Endothelial cell of umbilical vein (primary cell): ENCODE measurements around the gene ZNF470. TPM values are rescaled to one million over a fixed set of nuclear protein-coding genes. Genes with fewer than 3 reads are reported as not detected.

Experiments
- BruUV-seq: library from RNA; stranded (reverse); fragments of 400-500 nt; replicated peaks from 2 replicates; lab custom pipeline; 2021; lab: Mats Ljungman, UMichigan
- CTCF ChIA-PET: fragments of 300-600, 350-600 bp; sonication (Branson Sonifier 250); formaldehyde crosslinking; loops from one replicate; lab custom pipeline; 2021; ENCODE audit warnings: antibody characterized with exemption, inconsistent platforms; lab: Charles Lee
- POLR2A ChIA-PET: fragments of 300-600, 350-600 bp; sonication (Branson Sonifier 250); formaldehyde crosslinking; loops from one replicate; lab custom pipeline; 2021; ENCODE audit warnings: antibody characterized with exemption, inconsistent platforms; lab: Charles Lee
- DNase-seq: peaks from one replicate; pipeline ENCODE4 v3.0.0-alpha.2; 2011; ENCODE audit warnings: low read depth, low spot score
- FAIRE-seq: peaks from 2 replicates; lab custom pipeline; 2011; peaks lifted over from hg19 to GRCh38; lab: Jason Lieb, UNC
- H2AFZ ChIP-seq: 2 replicates; pipeline ENCODE4 v1.6.0; 2012; ENCODE audit warnings: low read depth, low read length, control low read depth, inconsistent platforms
- H3K27ac ChIP-seq: 2 replicates; pipeline ENCODE4 v1.5.1; 2011; ENCODE audit warnings: low read depth, mild to moderate bottlenecking, control low read depth, low read length, moderate library complexity; ENCODE audit not compliant: insufficient read depth
- H3K27me3 ChIP-seq, 2 experiments: 2 replicates each; pipeline versions ENCODE4 v1.6.0 to v1.6.1; 2011; ENCODE audit warnings: low read length in 2 of 2, mixed read lengths in 1 of 2; ENCODE audit not compliant: control insufficient read depth in 2 of 2, insufficient read depth in 2 of 2
- H3K36me3 ChIP-seq, 2 experiments: 2 replicates in 1 of 2; 3 replicates in 1 of 2; pipeline ENCODE4 v1.5.1; 2011; ENCODE audit warnings: low read length in 2 of 2, mild to moderate bottlenecking in 1 of 2, moderate library complexity in 1 of 2; ENCODE audit not compliant: control insufficient read depth in 2 of 2, insufficient read depth in 2 of 2; ENCODE audit errors: extremely low read depth in 1 of 2
- H3K4me1 ChIP-seq: 3 replicates; pipeline ENCODE4 v1.5.1; 2011; ENCODE audit warnings: mild to moderate bottlenecking, low read length; ENCODE audit not compliant: control insufficient read depth, insufficient read depth; ENCODE audit errors: extremely low read depth
- H3K4me2 ChIP-seq: 2 replicates; pipeline ENCODE4 v1.6.1; 2011; ENCODE audit warnings: low read length, control low read depth, mixed read lengths; ENCODE audit not compliant: insufficient read depth
- H3K4me3 ChIP-seq, 3 experiments: fragments of 200-600 bp in 1 of 3; sonication (generic), shearing (Covaris generic) in 1 of 3; replicated peaks in 1 of 3; 2 replicates each; pipeline ENCODE4 v1.5.1; 2011 to 2016; ENCODE audit warnings: control low read depth in 3 of 3, low read length in 3 of 3, mild to moderate bottlenecking in 2 of 3, inconsistent platforms in 1 of 3, low read depth in 1 of 3, moderate library complexity in 1 of 3; ENCODE audit not compliant: insufficient read depth in 1 of 3
- H3K79me2 ChIP-seq: 2 replicates; pipeline ENCODE4 v1.6.0; 2012; ENCODE audit warnings: low read length, inconsistent platforms; ENCODE audit not compliant: control insufficient read depth, insufficient read depth
- H3K9ac ChIP-seq: replicated peaks from 2 replicates; pipeline ENCODE3; 2011; ENCODE audit warnings: low read length, control low read depth; ENCODE audit not compliant: insufficient read depth; ENCODE audit errors: extremely low read depth
- H3K9me1 ChIP-seq: replicated peaks from 3 replicates; pipeline ENCODE4 v1.6.0; 2011; ENCODE audit warnings: mild to moderate bottlenecking, low read length; ENCODE audit not compliant: control insufficient read depth, insufficient read depth; ENCODE audit errors: extremely low read depth
- H3K9me3 ChIP-seq: replicated peaks from 2 replicates; pipeline ENCODE4 v1.5.1; 2012; ENCODE audit warnings: low read length, inconsistent platforms; ENCODE audit not compliant: control insufficient read depth, insufficient read depth
- H4K20me1 ChIP-seq: replicated peaks from 2 replicates; pipeline ENCODE3; 2011; ENCODE audit warnings: mild to moderate bottlenecking, low read length; ENCODE audit not compliant: control insufficient read depth, insufficient read depth; ENCODE audit errors: extremely low read depth
- CTCF ChIP-seq, 2 donors: IDR thresholded peaks; 1 replicate in 1 of 2; 2 replicates in 1 of 2; pipeline ENCODE4 v1.5.1; 2011; ENCODE audit warnings: low read length in 2 of 2, mild to moderate bottlenecking in 2 of 2, moderate library complexity in 2 of 2, control low read depth in 1 of 2, inconsistent platforms in 1 of 2, low read depth in 1 of 2; ENCODE audit not compliant: insufficient read depth in 1 of 2; ENCODE audit errors: extremely low read depth in 1 of 2
- EZH2 ChIP-seq: IDR thresholded peaks from 2 replicates; pipeline ENCODE4 v1.6.1; 2012; ENCODE audit warnings: borderline replicate concordance, low read depth, mild to moderate bottlenecking, moderate library complexity, low read length, inconsistent platforms; ENCODE audit not compliant: severe bottlenecking
- FOS ChIP-seq: IDR thresholded peaks from 2 replicates; pipeline ENCODE4 v1.6.1; 2011; ENCODE audit warnings: mild to moderate bottlenecking, low read length, moderate library complexity, borderline replicate concordance; ENCODE audit not compliant: insufficient read depth
- GATA2 ChIP-seq: IDR thresholded peaks from 2 replicates; pipeline ENCODE4 v1.7.0; 2011; ENCODE audit warnings: low read depth, mild to moderate bottlenecking, moderate library complexity, mixed read lengths, low read length; ENCODE audit not compliant: insufficient read length, insufficient read depth
- JUN ChIP-seq: IDR thresholded peaks from 2 replicates; pipeline ENCODE4 v1.6.1; 2011; ENCODE audit warnings: borderline replicate concordance, low read depth; ENCODE audit not compliant: insufficient read length, insufficient read depth
- MAX ChIP-seq: IDR thresholded peaks from 2 replicates; pipeline ENCODE4 v1.6.1; 2011; ENCODE audit not compliant: insufficient read depth, insufficient read length
- MYC ChIP-seq: IDR thresholded peaks from one replicate; pipeline ENCODE4 v1.6.1; 2011; ENCODE audit warnings: mild to moderate bottlenecking, low read depth, low read length
- POLR2A ChIP-seq: IDR thresholded peaks from 2 replicates; pipeline ENCODE4 v1.6.1; 2012; ENCODE audit warnings: low read depth, mild to moderate bottlenecking, control low read depth, low read length
- POLR2AphosphoS5 ChIP-seq: IDR thresholded peaks from 2 replicates; pipeline ENCODE4 v1.6.1; 2012; ENCODE audit warnings: low read depth, mild to moderate bottlenecking, control low read depth, low read length, moderate library complexity; ENCODE audit not compliant: insufficient read depth
- dilution Hi-C: fragments of 300-500 bp; cut with MboI; formaldehyde crosslinking; loops from one replicate; pipeline ENCODE4 v1.15.0; 2019; ENCODE audit warnings: low sequenced_read_pairs; ENCODE audit not compliant: extremely low pct_ligation_motif_present
- intact Hi-C: fragments of 100-400 bp; cut with micrococcal nuclease; formaldehyde crosslinking; loops from one replicate; pipeline ENCODE4 v1.10.0; 2022
- polyA plus RNA-seq, 4 experiments: library from polyadenylated mRNA; depleted of rRNA in 3 of 4; stranded (reverse) in 3 of 4; unstranded in 1 of 4; fragments of >200 nt; gene quantifications; 2 replicates each; pipeline versions ENCODE4 v1.2.1 to v1.2.3, GENCODE V29; 2011 to 2012; ENCODE audit warnings: missing spikeins in 1 of 4
- total RNA-seq: library from RNA; stranded (reverse); gene quantifications from 2 replicates; pipeline ENCODE4 v1.2.3, GENCODE V29; 2021

The ZNF470 gene
- total and polyA plus RNA-seq, 2 donors (not counting 3 experiments of a cell fraction or from before 2014, with no cell fraction given), result 1.0 to 3.9 TPM

GRCh38 chr19:56613639-56614038 is 46.4 kb downstream of the ZNF470 start:
- H4K20me1 ChIP-seq, result no peaks in the 10 kb centered on the region
- H3K4me2 ChIP-seq, result no peak overlapping the region
- POLR2A ChIA-PET, result no interaction called here
- H3K9me1 ChIP-seq, result no peaks in the 10 kb centered on the region
- BruUV-seq, result no TSS peak
- TF ChIP-seq MAX (no peak), GATA2 (no peak), FOS (no peak), POLR2AphosphoS5 (no peak), JUN (no peak), CTCF (IDR thresholded peaks at IDR 0.05; ENCODE audit: extremely low read depth in 1 of 2, insufficient read depth in 1 of 2, low read depth in 1 of 2, low read length in 2 of 2) (no peak), POLR2A (no peak), MYC (no peak), EZH2 (no peak)
- H3K79me2 ChIP-seq, result peaks cover 5% of the 10 kb centered on the region
- no peak overlapping the region for H3K4me3 ChIP-seq
- H3K9ac ChIP-seq, result no peak overlapping the region
- no peak for DNase-seq
- peaks cover 3% of the 10 kb centered on the region for H3K9me3 ChIP-seq
- CTCF ChIA-PET, result no interaction called here
- no peaks in the 10 kb centered on the region for H3K4me1 ChIP-seq
- H3K36me3 ChIP-seq, result peaks cover 0 to 4% of the 10 kb centered on the region in 2 experiments
- no peak overlapping the region for H2AFZ ChIP-seq
- H3K27me3 ChIP-seq, result no peaks in the 10 kb centered on the region
- no peak for FAIRE-seq
- intact Hi-C loops (no loop called here), dilution Hi-C loops (no loop called here)
- H3K27ac ChIP-seq, result no peak overlapping the region
